Measurements from ENCODE around the gene TMEM245.

GRCh38 chr9:108973895-108974294, 145.9 kb downstream of the TMEM245 start:
- no peak for TF ChIP-seq CTCF (IDR thresholded peaks at IDR 0.05)
- TF ChIP-seq EZH2 (IDR thresholded peaks at IDR 0.05), result no peak
